ENCODE data around the gene PMM2. TPM values are rescaled to one million over a fixed set of nuclear protein-coding genes. Genes with fewer than 3 reads are reported as not detected.
A peak's percentile ranks its signal among the peaks of the same experiment; 100 is the strongest.

Gene PMM2
- total RNA-seq, 1 experiment from 2014 or later: 58.4 TPM

DNA sequence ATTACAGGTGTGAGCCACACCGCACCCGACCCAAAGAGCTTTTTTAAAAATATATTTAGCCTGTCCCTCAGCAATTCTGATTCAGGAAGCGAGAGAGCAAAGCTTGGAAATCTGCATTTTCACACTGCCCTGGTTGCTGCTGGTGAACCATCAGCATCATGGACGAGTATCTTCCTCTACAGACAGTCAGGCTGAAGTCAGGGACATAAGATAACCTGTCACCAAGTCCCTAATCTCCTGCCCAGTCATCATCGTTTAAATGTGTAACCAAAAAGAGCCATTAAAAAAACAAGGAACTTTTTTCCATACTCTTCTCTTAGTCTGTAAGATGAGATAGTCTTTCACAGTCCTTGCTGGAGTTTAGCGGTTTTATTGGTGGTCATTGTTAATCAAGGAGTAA is 6.7 kb downstream of the PMM2 start:
- ChIA-PET CTCF (no interaction called here), POLR2A (no interaction called here)
- Histone ChIP-seq H3K36me3 (ENCODE audit: control insufficient read depth, insufficient read depth, low read length) (peaks cover 48% of the 10 kb centered on the region), H3K27ac (ENCODE audit: low read length) (no peak overlapping the region), H3K4me3 (ENCODE audit: low read depth in 2 of 2, low read length in 2 of 2) (no peak overlapping the region), H3K9me3 (ENCODE audit: control insufficient read depth, insufficient read depth, low read depth, low read length) (no peaks in the 10 kb centered on the region), H3K4me1 (ENCODE audit: control insufficient read depth, insufficient read depth, low read length) (peaks cover 2% of the 10 kb centered on the region; the same call in 1 of the 2 replicates), H3K27me3 (ENCODE audit: control insufficient read depth, insufficient read depth, low read length) (no peaks in the 10 kb centered on the region)
- no TSS peak for BruUV-seq (replicated peaks)
- ATAC-seq: no peak
- intact Hi-C loops (cut with micrococcal nuclease; ENCODE audit: unreplicated experiment) (no loop called here), in situ Hi-C loops (cut with HindIII; ENCODE audit: low pct_unique_long_range_greater_than_20kb, low sequenced_read_pairs) (no loop called here)
- TF ChIP-seq TCF7L2 (IDR thresholded peaks at IDR 0.05; ENCODE audit: low read depth, low read length): no peak
- TF ChIP-seq, protein P1, sequence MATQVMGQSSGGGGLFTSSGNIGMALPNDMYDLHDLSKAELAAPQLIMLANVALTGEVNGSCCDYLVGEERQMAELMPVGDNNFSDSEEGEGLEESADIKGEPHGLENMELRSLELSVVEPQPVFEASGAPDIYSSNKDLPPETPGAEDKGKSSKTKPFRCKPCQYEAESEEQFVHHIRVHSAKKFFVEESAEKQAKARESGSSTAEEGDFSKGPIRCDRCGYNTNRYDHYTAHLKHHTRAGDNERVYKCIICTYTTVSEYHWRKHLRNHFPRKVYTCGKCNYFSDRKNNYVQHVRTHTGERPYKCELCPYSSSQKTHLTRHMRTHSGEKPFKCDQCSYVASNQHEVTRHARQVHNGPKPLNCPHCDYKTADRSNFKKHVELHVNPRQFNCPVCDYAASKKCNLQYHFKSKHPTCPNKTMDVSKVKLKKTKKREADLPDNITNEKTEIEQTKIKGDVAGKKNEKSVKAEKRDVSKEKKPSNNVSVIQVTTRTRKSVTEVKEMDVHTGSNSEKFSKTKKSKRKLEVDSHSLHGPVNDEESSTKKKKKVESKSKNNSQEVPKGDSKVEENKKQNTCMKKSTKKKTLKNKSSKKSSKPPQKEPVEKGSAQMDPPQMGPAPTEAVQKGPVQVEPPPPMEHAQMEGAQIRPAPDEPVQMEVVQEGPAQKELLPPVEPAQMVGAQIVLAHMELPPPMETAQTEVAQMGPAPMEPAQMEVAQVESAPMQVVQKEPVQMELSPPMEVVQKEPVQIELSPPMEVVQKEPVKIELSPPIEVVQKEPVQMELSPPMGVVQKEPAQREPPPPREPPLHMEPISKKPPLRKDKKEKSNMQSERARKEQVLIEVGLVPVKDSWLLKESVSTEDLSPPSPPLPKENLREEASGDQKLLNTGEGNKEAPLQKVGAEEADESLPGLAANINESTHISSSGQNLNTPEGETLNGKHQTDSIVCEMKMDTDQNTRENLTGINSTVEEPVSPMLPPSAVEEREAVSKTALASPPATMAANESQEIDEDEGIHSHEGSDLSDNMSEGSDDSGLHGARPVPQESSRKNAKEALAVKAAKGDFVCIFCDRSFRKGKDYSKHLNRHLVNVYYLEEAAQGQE (IDR thresholded peaks at IDR 0.05; ENCODE audit: insufficient read depth in 1 of 2, low read depth in 2 of 2, low read length in 1 of 2): no peak
- DNase-seq (ENCODE audit: low read depth, low spot score): no peak

DNA sequence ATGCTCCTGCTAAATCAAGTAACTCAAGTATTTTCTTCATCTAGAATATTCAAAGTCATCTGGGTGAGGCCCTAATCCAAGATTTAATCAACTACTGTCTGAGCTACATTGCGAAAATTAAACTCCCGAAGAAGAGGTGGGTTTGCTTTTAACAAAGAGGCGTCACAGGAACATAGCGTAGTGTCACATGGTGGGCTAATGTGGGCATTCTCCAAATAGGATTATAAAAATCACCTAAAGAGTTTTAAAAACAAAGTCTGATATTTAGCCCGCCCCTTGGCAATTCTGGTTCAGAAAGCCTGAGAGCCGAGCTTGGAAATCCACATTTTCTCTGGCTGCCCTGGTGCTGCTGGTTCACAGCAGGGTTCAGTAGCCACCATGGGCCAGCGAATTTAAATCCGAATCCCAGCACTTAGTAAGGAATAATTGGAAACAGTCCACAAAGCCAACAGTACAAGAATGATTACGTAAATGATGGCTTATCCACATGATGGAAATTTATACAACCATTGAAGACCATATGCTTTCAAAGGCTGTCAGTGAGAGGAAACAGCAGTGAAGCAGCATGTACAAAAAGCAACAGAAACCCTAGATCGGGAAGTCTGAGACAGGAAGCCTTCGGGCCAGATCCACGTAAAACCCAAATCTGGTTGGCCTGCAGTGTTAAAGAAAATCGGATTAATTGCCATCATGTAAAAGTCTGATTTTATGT is 8.8 kb downstream of the PMM2 start:
- BruUV-seq (replicated peaks): TSS peak; percentile 15
- TF ChIP-seq TCF7L2 (IDR thresholded peaks at IDR 0.05; ENCODE audit: low read depth, low read length): no peak
- no peak for TF ChIP-seq SIN3A (IDR thresholded peaks at IDR 0.05; ENCODE audit: borderline replicate concordance, insufficient read depth, low read depth, low read length)
- TF ChIP-seq, protein P1 (IDR thresholded peaks at IDR 0.05; ENCODE audit: insufficient read depth in 1 of 2, low read depth in 2 of 2, low read length in 1 of 2): no peak
- no peak for TF ChIP-seq POLR2AphosphoS5 (IDR thresholded peaks at IDR 0.05; ENCODE audit: low read depth, low read length)
- TF ChIP-seq, protein P2, sequence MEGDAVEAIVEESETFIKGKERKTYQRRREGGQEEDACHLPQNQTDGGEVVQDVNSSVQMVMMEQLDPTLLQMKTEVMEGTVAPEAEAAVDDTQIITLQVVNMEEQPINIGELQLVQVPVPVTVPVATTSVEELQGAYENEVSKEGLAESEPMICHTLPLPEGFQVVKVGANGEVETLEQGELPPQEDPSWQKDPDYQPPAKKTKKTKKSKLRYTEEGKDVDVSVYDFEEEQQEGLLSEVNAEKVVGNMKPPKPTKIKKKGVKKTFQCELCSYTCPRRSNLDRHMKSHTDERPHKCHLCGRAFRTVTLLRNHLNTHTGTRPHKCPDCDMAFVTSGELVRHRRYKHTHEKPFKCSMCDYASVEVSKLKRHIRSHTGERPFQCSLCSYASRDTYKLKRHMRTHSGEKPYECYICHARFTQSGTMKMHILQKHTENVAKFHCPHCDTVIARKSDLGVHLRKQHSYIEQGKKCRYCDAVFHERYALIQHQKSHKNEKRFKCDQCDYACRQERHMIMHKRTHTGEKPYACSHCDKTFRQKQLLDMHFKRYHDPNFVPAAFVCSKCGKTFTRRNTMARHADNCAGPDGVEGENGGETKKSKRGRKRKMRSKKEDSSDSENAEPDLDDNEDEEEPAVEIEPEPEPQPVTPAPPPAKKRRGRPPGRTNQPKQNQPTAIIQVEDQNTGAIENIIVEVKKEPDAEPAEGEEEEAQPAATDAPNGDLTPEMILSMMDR (IDR thresholded peaks at IDR 0.05): no peak
- Histone ChIP-seq H3K27ac (ENCODE audit: low read length) (no peak overlapping the region), H3K27me3 (ENCODE audit: control insufficient read depth, insufficient read depth, low read length) (no peaks in the 10 kb centered on the region), H3K4me3 (ENCODE audit: low read depth in 2 of 2, low read length in 2 of 2) (no peak overlapping the region), H3K36me3 (ENCODE audit: control insufficient read depth, insufficient read depth, low read length) (peaks cover 58% of the 10 kb centered on the region), H3K9me3 (ENCODE audit: control insufficient read depth, insufficient read depth, low read depth, low read length) (no peaks in the 10 kb centered on the region), H3K4me1 (ENCODE audit: control insufficient read depth, insufficient read depth, low read length) (no peaks in the 10 kb centered on the region)
- in situ Hi-C loops (cut with HindIII; ENCODE audit: low pct_unique_long_range_greater_than_20kb, low sequenced_read_pairs): no loop called here
- ATAC-seq: no peak
- no peak for DNase-seq (ENCODE audit: low read depth, low spot score)
- CTCF ChIA-PET: no interaction called here
- POLR2A ChIA-PET: no interaction called here
- intact Hi-C loops (cut with micrococcal nuclease; ENCODE audit: unreplicated experiment): no loop called here
